22Rv1 (cell line): ENCODE measurements around the gene PNP.

Experiments
- H3K27ac ChIP-seq: fragments of 450-650 bp; 2 replicates; pipeline ENCODE4 v1.5.1; 2017
- CTCF ChIP-seq: fragments of 450-650 bp; IDR thresholded peaks from 2 replicates; pipeline ENCODE4 v1.5.1; 2017; ENCODE audit warnings: mild to moderate bottlenecking
- ZFX ChIP-seq: fragments of 450-650 bp; IDR thresholded peaks from 2 replicates; pipeline ENCODE4 v1.6.1; 2017; ENCODE audit warnings: antibody characterized with exemption, borderline replicate concordance

Gene PNP

GRCh38 chr14:20470603-20470901, 1.3 kb downstream of the PNP start:
- H3K27ac ChIP-seq, result peak overlapping the region; percentile 92
- no peak for TF ChIP-seq ZFX
- TF ChIP-seq CTCF, result no peak

GRCh38 chr14:20472536-20473169, 3.4 kb downstream of the PNP start:
- TF ChIP-seq CTCF (no peak), ZFX (no peak)
- H3K27ac ChIP-seq, result no peak overlapping the region

GRCh38 chr14:20476776-20477175, 7.6 kb downstream of the PNP start:
- TF ChIP-seq CTCF (no peak), ZFX (no peak)
- no peak overlapping the region; the same call in 1 of the 2 replicates for H3K27ac ChIP-seq

GRCh38 chr14:20477211-20477876, 8.1 kb downstream of the PNP start:
- no peak overlapping the region; the same call in 1 of the 2 replicates for H3K27ac ChIP-seq
- TF ChIP-seq CTCF (no peak), ZFX (no peak)

GRCh38 chr14:20478894-20479293, 9.7 kb downstream of the PNP start:
- H3K27ac ChIP-seq, result no peak overlapping the region
- TF ChIP-seq CTCF, result no peak
- no peak for TF ChIP-seq ZFX

GRCh38 chr14:20482382-20482781, 13.2 kb downstream of the PNP start:
- TF ChIP-seq ZFX, result no peak
- TF ChIP-seq CTCF, result no peak
- no peak overlapping the region for H3K27ac ChIP-seq

GRCh38 chr14:20485900-20486299, 16.7 kb downstream of the PNP start:
- 0 out of 2 replicates have a peak overlapping the region, but pooled peaks have one; percentile 8 for H3K27ac ChIP-seq
- no peak for TF ChIP-seq ZFX
- no peak for TF ChIP-seq CTCF
